ENCODE results near the gene SIMC1.

GRCh38 chr5:176366232-176366894 lies 128.1 kb downstream of the SIMC1 start:
- no peak for TF ChIP-seq CTCF (IDR thresholded peaks at IDR 0.05; ENCODE audit: insufficient read depth, low read length, poor library complexity, severe bottlenecking)
- no peak for TF ChIP-seq EZH2phosphoT487 (conservative IDR thresholded peaks at IDR 0.05; ENCODE audit: low read length)
